ENCODE data around the gene IGFBP6.

The IGFBP6 gene

DNA sequence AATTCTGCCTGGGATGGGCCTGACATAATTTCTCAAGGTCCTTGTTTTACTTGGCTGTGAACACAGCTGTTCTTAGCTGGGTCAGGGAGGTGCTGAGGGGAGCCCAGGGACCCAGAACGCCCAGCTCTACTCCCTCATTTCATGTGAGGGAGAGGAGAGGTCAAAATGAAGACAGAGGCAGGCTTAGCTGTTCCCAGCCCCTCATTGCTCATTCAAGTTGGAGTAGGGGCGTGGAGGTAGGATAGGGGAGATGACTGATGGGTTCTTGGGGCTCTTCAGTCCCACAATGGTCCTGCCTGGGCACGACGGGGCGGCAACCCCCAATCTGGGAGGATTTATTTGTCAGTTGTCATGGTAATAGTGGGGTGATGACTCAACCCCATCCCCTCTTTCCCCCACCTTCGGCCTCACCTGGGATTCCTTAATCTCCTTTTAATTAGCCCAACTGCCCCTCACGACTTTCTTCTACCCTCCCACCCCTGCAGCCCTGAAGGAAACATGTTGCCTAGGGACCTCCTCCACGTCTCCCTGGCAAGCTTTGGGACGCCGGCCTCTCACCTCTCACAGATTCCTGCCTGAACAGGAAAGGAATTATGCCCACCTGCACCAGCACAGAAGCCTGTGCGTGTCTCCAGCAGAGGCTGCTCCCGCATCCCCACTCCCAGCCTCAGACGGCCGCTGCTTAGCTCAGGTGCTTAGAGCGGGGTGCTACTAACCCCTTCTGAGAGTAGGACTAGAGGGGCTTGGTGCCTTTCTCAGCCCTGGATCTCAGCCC, 28.5 kb upstream of the IGFBP6 start:
- TF ChIP-seq, protein P1, sequence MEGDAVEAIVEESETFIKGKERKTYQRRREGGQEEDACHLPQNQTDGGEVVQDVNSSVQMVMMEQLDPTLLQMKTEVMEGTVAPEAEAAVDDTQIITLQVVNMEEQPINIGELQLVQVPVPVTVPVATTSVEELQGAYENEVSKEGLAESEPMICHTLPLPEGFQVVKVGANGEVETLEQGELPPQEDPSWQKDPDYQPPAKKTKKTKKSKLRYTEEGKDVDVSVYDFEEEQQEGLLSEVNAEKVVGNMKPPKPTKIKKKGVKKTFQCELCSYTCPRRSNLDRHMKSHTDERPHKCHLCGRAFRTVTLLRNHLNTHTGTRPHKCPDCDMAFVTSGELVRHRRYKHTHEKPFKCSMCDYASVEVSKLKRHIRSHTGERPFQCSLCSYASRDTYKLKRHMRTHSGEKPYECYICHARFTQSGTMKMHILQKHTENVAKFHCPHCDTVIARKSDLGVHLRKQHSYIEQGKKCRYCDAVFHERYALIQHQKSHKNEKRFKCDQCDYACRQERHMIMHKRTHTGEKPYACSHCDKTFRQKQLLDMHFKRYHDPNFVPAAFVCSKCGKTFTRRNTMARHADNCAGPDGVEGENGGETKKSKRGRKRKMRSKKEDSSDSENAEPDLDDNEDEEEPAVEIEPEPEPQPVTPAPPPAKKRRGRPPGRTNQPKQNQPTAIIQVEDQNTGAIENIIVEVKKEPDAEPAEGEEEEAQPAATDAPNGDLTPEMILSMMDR (IDR thresholded peaks at IDR 0.05; ENCODE audit: low read length), result no peak
- no peak for TF ChIP-seq EZH2 (IDR thresholded peaks at IDR 0.05; ENCODE audit: borderline replicate concordance, low read length)
- H3K9ac ChIP-seq (ENCODE audit: low read length), result no peak overlapping the region
- peaks cover 23% of the 10 kb centered on the region for H3K36me3 ChIP-seq (ENCODE audit: insufficient read depth, low read length)
- H3K4me3 ChIP-seq (ENCODE audit: low read depth, low read length, poor library complexity, severe bottlenecking), result no peak overlapping the region
- H3K4me2 ChIP-seq (ENCODE audit: low read length), result no peak overlapping the region
- H3K27ac ChIP-seq (ENCODE audit: low read depth, low read length, poor library complexity, severe bottlenecking), result no peak overlapping the region
- no peak overlapping the region for H2AFZ ChIP-seq (ENCODE audit: low read length)
- H3F3A ChIP-seq (ENCODE audit: insufficient read depth, low read length), result no peaks in the 10 kb centered on the region
- H3K9me2 ChIP-seq (ENCODE audit: low read depth, low read length), result no peaks in the 10 kb centered on the region
- no peaks in the 10 kb centered on the region for H4K20me1 ChIP-seq (ENCODE audit: insufficient read depth, low read length)
- H3K9me3 ChIP-seq (ENCODE audit: low read length), result no peaks in the 10 kb centered on the region
- peaks cover 5% of the 10 kb centered on the region for H3K4me1 ChIP-seq (ENCODE audit: insufficient read depth, low read length, severe bottlenecking)
- H3K79me2 ChIP-seq (ENCODE audit: insufficient read depth, low read length), result no peaks in the 10 kb centered on the region
- H3K27me3 ChIP-seq (ENCODE audit: insufficient read depth, low read length), result no peaks in the 10 kb centered on the region

DNA sequence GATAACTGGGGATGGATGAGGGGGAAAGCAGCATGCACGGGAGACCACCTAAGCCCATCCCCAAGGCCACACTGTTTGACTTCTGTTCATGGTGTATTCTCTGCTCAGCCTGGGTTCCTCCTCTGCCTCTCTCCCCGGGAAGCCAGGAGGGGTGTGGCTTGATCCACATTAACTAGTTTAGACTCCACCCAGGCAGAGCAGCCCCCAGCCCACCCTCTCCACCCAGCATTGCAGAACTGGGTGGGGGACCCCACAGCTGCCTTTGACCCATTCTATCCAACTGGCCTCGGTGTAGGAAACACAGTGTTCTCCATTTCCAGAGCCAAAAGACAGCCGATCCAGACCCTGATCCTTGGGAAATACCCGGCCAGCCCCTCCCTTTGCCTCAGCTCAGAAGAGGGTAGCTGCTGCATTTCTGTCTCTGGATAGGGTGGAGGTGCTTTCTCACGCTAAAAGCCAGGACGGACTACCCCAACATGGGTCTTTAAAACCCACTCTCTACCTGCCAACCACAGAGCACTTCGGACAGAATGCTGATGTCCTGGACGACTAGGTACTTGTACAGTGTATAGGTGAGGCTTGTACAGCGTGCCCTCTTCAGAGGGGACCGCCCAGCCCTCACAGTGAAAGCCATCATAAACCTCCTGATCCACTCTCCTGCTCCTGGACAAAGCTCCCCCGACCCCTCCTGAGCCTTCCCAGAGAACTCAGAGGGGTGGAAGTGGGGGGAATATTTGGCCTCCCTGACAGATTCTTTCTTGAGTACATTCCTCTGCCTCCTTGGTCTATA, 27.7 kb upstream of the IGFBP6 start:
- no peak overlapping the region for H2AFZ ChIP-seq (ENCODE audit: low read length)
- no peak overlapping the region for H3K4me3 ChIP-seq (ENCODE audit: low read depth, low read length, poor library complexity, severe bottlenecking)
- peaks cover 23% of the 10 kb centered on the region; the same call in 1 of the 2 replicates for H3K36me3 ChIP-seq (ENCODE audit: insufficient read depth, low read length)
- H3K9me2 ChIP-seq (ENCODE audit: low read depth, low read length), result no peaks in the 10 kb centered on the region
- no peak for TF ChIP-seq EZH2 (IDR thresholded peaks at IDR 0.05; ENCODE audit: borderline replicate concordance, low read length)
- TF ChIP-seq, protein P1 (IDR thresholded peaks at IDR 0.05; ENCODE audit: low read length), result no peak
- H3K9me3 ChIP-seq (ENCODE audit: low read length), result no peaks in the 10 kb centered on the region
- no peaks in the 10 kb centered on the region for H3K27me3 ChIP-seq (ENCODE audit: insufficient read depth, low read length)
- H3F3A ChIP-seq (ENCODE audit: insufficient read depth, low read length), result no peaks in the 10 kb centered on the region
- H3K4me1 ChIP-seq (ENCODE audit: insufficient read depth, low read length, severe bottlenecking), result peaks cover 5% of the 10 kb centered on the region
- no peak overlapping the region for H3K4me2 ChIP-seq (ENCODE audit: low read length)
- no peaks in the 10 kb centered on the region for H3K79me2 ChIP-seq (ENCODE audit: insufficient read depth, low read length)
- no peak overlapping the region for H3K9ac ChIP-seq (ENCODE audit: low read length)
- H4K20me1 ChIP-seq (ENCODE audit: insufficient read depth, low read length), result no peaks in the 10 kb centered on the region
- H3K27ac ChIP-seq (ENCODE audit: low read depth, low read length, poor library complexity, severe bottlenecking), result no peak overlapping the region

DNA sequence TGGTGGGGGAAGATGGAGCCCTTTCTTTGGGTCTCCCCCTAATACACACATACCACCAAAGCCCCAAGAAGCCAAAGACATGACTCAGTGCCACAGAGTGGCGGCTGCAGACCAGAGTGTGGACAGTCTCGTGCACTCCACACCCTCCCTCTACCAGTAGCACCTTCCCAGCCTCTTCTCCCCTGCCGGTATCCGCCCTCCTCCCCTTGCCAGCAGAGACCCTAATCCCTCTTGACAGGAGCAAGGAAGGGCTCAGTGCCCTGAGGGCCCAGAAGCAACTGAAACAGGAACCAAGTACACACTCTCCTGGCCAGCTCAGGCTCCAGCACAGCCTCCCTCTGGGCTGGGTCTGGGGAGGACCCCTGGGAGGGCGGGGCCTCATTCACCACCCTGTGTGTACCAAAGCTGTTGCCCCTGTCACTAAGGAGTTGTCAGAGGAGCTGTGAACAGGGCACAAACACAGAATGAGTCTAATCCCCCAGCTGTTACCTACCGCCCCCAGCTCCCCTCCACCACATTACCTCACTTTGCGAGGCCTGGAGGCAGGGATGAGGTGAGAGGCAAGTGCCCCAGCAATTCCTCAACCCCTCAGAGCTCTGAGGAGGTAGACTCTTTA, 26.5 kb upstream of the IGFBP6 start:
- no peak overlapping the region for H3K4me2 ChIP-seq (ENCODE audit: low read length)
- H4K20me1 ChIP-seq (ENCODE audit: insufficient read depth, low read length), result no peaks in the 10 kb centered on the region
- H3K9me2 ChIP-seq (ENCODE audit: low read depth, low read length), result no peaks in the 10 kb centered on the region
- peaks cover 21% of the 10 kb centered on the region; the same call in 1 of the 2 replicates for H3K36me3 ChIP-seq (ENCODE audit: insufficient read depth, low read length)
- no peak overlapping the region for H3K4me3 ChIP-seq (ENCODE audit: low read depth, low read length, poor library complexity, severe bottlenecking)
- no peak overlapping the region for H3K9ac ChIP-seq (ENCODE audit: low read length)
- no peaks in the 10 kb centered on the region for H3F3A ChIP-seq (ENCODE audit: insufficient read depth, low read length)
- peaks cover 5% of the 10 kb centered on the region for H3K4me1 ChIP-seq (ENCODE audit: insufficient read depth, low read length, severe bottlenecking)
- H3K27ac ChIP-seq (ENCODE audit: low read depth, low read length, poor library complexity, severe bottlenecking), result no peak overlapping the region
- no peaks in the 10 kb centered on the region for H3K79me2 ChIP-seq (ENCODE audit: insufficient read depth, low read length)
- no peaks in the 10 kb centered on the region for H3K27me3 ChIP-seq (ENCODE audit: insufficient read depth, low read length)
- no peak overlapping the region for H2AFZ ChIP-seq (ENCODE audit: low read length)
- no peaks in the 10 kb centered on the region for H3K9me3 ChIP-seq (ENCODE audit: low read length)
- TF ChIP-seq, protein P1 (IDR thresholded peaks at IDR 0.05; ENCODE audit: low read length), result no peak
- no peak for TF ChIP-seq EZH2 (IDR thresholded peaks at IDR 0.05; ENCODE audit: borderline replicate concordance, low read length)
